Measurements from ENCODE around the gene MT1H. TPM values are rescaled to one million over a fixed set of nuclear protein-coding genes. Genes with fewer than 3 reads are reported as not detected.
A peak's percentile ranks its signal among the peaks of the same experiment; 100 is the strongest.

The MT1H gene
- total and polyA plus RNA-seq, 2 donors (not counting 1 experiment from before 2014, with no cell fraction given): not detected

DNA sequence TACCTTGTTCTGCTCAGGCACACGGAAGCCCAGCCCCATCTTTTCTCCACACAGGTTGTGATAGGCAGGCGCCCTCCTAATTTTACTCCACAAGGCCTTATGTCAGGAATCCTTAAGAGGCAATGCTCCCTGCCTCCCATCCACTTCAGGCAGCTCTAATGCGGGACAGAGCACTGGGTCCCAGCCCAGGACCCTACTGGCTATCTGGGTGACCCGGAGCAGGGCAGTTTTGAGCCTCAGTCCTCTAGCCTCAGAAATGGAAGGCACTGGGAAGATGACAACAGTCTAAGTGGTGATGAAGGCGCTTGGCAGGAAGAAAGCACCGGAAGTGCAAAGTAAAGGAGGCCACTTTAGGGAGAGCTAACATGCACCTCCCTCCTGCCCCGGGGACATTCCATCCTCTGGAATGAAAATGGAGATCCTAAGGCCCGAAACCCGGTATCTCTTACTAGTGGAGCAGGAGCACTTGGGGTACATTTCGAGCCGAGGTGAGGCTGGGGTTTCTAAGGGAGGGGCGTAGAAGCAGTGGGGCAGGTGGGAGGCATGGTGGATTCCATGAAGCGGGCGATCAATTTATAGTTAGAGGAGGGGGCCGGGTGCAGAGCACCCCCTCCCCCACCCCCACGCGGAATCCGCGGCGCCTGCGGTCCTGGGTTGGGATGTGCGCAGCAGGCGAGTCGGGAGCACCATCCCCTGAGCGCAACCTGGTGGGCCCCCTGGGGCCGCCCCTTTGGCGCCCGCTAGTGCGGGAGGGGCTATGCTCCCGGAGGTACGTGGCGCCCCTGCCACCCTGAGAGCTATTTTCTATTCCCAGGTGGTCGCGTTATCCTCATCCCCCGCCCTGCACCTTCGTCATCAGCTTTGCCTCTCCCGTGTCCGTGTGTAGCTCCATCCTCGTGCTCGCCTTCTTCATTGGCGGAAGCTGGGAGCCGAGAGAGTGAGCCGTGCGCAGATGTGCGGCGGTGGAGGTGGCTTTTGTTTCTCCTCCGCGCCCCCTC lies 7.0 kb upstream of the MT1H start:
- Histone ChIP-seq H2AFZ (ENCODE audit: insufficient read depth, low read depth, low read length, poor library complexity, severe bottlenecking) (no peak overlapping the region), H3K79me2 (ENCODE audit: control insufficient read depth, insufficient read depth, low read length) (no peaks in the 10 kb centered on the region), H3K4me2 (replicated peaks; ENCODE audit: low read depth, low read length, poor library complexity, severe bottlenecking) (peak overlapping the region; percentile 50), H3K4me1 (ENCODE audit: control insufficient read depth in 2 of 2, insufficient read depth in 2 of 2, low read length in 2 of 2) (peaks cover 19 to 21% of the 10 kb centered on the region in 2 donors), H3K9me3 (ENCODE audit: control extremely low read depth in 1 of 3, control insufficient read depth in 2 of 3, insufficient read depth in 1 of 3, low read length in 2 of 3) (peaks cover 0 to 5% (median 0%) of the 10 kb centered on the region in 3 donors), H3K4me3 (ENCODE audit: control extremely low read depth in 1 of 5, extremely low read depth in 1 of 5, insufficient read depth in 1 of 5, low read depth in 2 of 5, low read length in 4 of 5) (no peak overlapping the region), H4K20me1 (ENCODE audit: control insufficient read depth, insufficient read depth, low read length, poor library complexity, severe bottlenecking) (no peaks in the 10 kb centered on the region), H3K27me3 (replicated peaks in 1 of 4; ENCODE audit: control extremely low read depth in 1 of 4, control insufficient read depth in 3 of 4, insufficient read depth in 4 of 4, low read length in 3 of 4) (peaks cover 0 to 50% (median 21%) of the 10 kb centered on the region in 4 experiments), H3K36me3 (replicated peaks in 1 of 2; ENCODE audit: control extremely low read depth in 1 of 2, control insufficient read depth in 1 of 2, extremely low read depth in 1 of 2, insufficient read depth in 2 of 2, low read length in 1 of 2) (no peaks in the 10 kb centered on the region), H3K27ac (ENCODE audit: low read length in 2 of 2) (no peak overlapping the region), H3K9ac (ENCODE audit: low read length) (no peak overlapping the region)
- TF ChIP-seq, protein P1, sequence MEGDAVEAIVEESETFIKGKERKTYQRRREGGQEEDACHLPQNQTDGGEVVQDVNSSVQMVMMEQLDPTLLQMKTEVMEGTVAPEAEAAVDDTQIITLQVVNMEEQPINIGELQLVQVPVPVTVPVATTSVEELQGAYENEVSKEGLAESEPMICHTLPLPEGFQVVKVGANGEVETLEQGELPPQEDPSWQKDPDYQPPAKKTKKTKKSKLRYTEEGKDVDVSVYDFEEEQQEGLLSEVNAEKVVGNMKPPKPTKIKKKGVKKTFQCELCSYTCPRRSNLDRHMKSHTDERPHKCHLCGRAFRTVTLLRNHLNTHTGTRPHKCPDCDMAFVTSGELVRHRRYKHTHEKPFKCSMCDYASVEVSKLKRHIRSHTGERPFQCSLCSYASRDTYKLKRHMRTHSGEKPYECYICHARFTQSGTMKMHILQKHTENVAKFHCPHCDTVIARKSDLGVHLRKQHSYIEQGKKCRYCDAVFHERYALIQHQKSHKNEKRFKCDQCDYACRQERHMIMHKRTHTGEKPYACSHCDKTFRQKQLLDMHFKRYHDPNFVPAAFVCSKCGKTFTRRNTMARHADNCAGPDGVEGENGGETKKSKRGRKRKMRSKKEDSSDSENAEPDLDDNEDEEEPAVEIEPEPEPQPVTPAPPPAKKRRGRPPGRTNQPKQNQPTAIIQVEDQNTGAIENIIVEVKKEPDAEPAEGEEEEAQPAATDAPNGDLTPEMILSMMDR (IDR thresholded peaks at IDR 0.05): no peak
- no peak for TF ChIP-seq EZH2 (IDR thresholded peaks at IDR 0.05; ENCODE audit: borderline replicate concordance, insufficient read depth, low read depth, low read length, poor library complexity, severe bottlenecking)
- ATAC-seq (ENCODE audit: low read depth) (peak; percentile 10), DNase-seq (no peak)
- intact Hi-C loops (cut with micrococcal nuclease): no loop called here
- 20% methylated on average over 37 of the region's 48 CpGs for WGBS (ENCODE audit: insufficient coverage)
- H3K27ac Mint-ChIP-seq: no peak overlapping the region
- CTCF ChIA-PET: interaction anchor here (1.1 kb wide), 1 partner anchor 148 kb away, joined by 3 read pairs; no protein-coding TSS in a partner anchor
- peaks cover 60% of the 10 kb centered on the region for H3K27me3 Mint-ChIP-seq
- H3K4me3 Mint-ChIP-seq: peak overlapping the region; percentile 59
- POLR2A ChIA-PET: interaction anchor here (0.7 kb wide), 1 partner anchor 20 kb away, joined by 3 read pairs; no protein-coding TSS in a partner anchor
- no peaks in the 10 kb centered on the region for H3K9me3 Mint-ChIP-seq (ENCODE audit: insufficient read depth)
- peaks cover 18% of the 10 kb centered on the region for H3K4me1 Mint-ChIP-seq

DNA sequence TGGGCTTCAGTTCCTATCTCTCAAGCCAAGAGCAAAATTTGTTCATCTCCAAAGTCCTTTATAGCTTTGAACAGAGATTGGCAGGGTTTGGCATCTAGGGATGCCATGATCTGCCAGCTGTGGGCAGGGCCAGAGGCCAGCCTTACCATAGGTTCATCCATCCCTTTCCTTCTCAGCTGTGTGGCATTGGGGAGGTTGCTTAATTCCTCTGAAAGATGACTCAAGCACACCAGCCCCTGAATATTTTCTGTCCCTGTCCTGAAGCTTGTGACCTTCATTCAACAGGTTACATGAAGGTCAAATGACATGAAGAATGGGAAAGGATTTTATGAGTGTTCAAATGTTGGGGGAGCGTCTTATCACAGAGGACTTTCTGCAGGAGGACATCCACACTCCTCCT lies 5.1 kb upstream of the MT1H start:
- Mint-ChIP-seq H3K27ac (no peak overlapping the region), H3K9me3 (ENCODE audit: insufficient read depth) (no peaks in the 10 kb centered on the region), H3K27me3 (peaks cover 77% of the 10 kb centered on the region), H3K4me1 (peaks cover 15% of the 10 kb centered on the region), H3K4me3 (no peak overlapping the region)
- Histone ChIP-seq H3K9ac (ENCODE audit: low read length) (no peak overlapping the region), H3K79me2 (ENCODE audit: control insufficient read depth, insufficient read depth, low read length) (no peaks in the 10 kb centered on the region), H3K27me3 (replicated peaks in 1 of 4; ENCODE audit: control extremely low read depth in 1 of 4, control insufficient read depth in 3 of 4, insufficient read depth in 4 of 4, low read length in 3 of 4) (peaks cover 0 to 63% (median 32%) of the 10 kb centered on the region in 4 experiments), H3K4me1 (ENCODE audit: control insufficient read depth in 2 of 2, insufficient read depth in 2 of 2, low read length in 2 of 2) (peaks cover 12 to 14% of the 10 kb centered on the region in 2 donors), H3K4me3 (ENCODE audit: control extremely low read depth in 1 of 5, extremely low read depth in 1 of 5, insufficient read depth in 1 of 5, low read depth in 2 of 5, low read length in 4 of 5) (no peak overlapping the region), H3K27ac (ENCODE audit: low read length in 2 of 2) (no peak overlapping the region), H3K36me3 (replicated peaks in 1 of 2; ENCODE audit: control extremely low read depth in 1 of 2, control insufficient read depth in 1 of 2, extremely low read depth in 1 of 2, insufficient read depth in 2 of 2, low read length in 1 of 2) (no peaks in the 10 kb centered on the region), H2AFZ (ENCODE audit: insufficient read depth, low read depth, low read length, poor library complexity, severe bottlenecking) (no peak overlapping the region), H4K20me1 (ENCODE audit: control insufficient read depth, insufficient read depth, low read length, poor library complexity, severe bottlenecking) (no peaks in the 10 kb centered on the region), H3K9me3 (ENCODE audit: control extremely low read depth in 1 of 3, control insufficient read depth in 2 of 3, insufficient read depth in 1 of 3, low read length in 2 of 3) (peaks cover 0 to 6% (median 0%) of the 10 kb centered on the region in 3 donors), H3K4me2 (replicated peaks; ENCODE audit: low read depth, low read length, poor library complexity, severe bottlenecking) (no peak overlapping the region)
- TF ChIP-seq, protein P1 (IDR thresholded peaks at IDR 0.05): no peak
- no peak for TF ChIP-seq EZH2 (IDR thresholded peaks at IDR 0.05; ENCODE audit: borderline replicate concordance, insufficient read depth, low read depth, low read length, poor library complexity, severe bottlenecking)
- intact Hi-C loops (cut with micrococcal nuclease): no loop called here
- DNase-seq (no peak), ATAC-seq (ENCODE audit: low read depth) (no peak)
- ChIA-PET POLR2A (interaction anchor here (0.5 kb wide), 1 partner anchor 369 kb away, joined by 11 read pairs; no protein-coding TSS in a partner anchor), CTCF (no interaction called here)
- no CpG with 5 or more reads among the region's 1 CpG for whole genome bisulfite sequencing (ENCODE audit: insufficient coverage)

Measured in B cell (primary cell).